WTC11 (cell line): ENCODE results near the gene S100A12. TPM values are rescaled to one million over a fixed set of nuclear protein-coding genes. Genes with fewer than 3 reads are reported as not detected.

ENCODE experiments used
- ATAC-seq: fragments of 200-7000 bp; cut with Tn5 transposase; 2 replicates; pipeline ENCODE4 v1.10.0; 2021; ENCODE audit warnings: mild to moderate bottlenecking, moderate library complexity
- CTCF ChIA-PET: fragments of 300-600 bp; sonication (Branson Sonifier 250); formaldehyde crosslinking; loops from one replicate; lab custom pipeline; 2021; ENCODE audit warnings: antibody characterized with exemption; lab: Charles Lee
- POLR2A ChIA-PET: fragments of 350-600 bp; sonication (Branson Sonifier 250); formaldehyde crosslinking; loops from one replicate; lab custom pipeline; 2021; ENCODE audit warnings: antibody characterized with exemption; lab: Charles Lee
- DNase-seq: peaks from one replicate; pipeline ENCODE4 v3.0.0; 2021; ENCODE audit warnings: low spot score
- H3K27ac Mint-ChIP-seq: 2 replicates; pipeline ENCODE4 v1.8.0; 2021; ENCODE audit warnings: mixed read lengths
- H3K27me3 Mint-ChIP-seq: 2 replicates; pipeline ENCODE4 v1.8.0; 2021; ENCODE audit warnings: low read depth, mild to moderate bottlenecking, moderate library complexity, mixed read lengths
- H3K36me3 Mint-ChIP-seq: 2 replicates; pipeline ENCODE4 v1.8.0; 2021; ENCODE audit warnings: mixed read lengths
- H3K4me1 Mint-ChIP-seq: 2 replicates; pipeline ENCODE4 v1.8.0; 2022; ENCODE audit warnings: mixed read lengths
- H3K4me3 Mint-ChIP-seq: 2 replicates; pipeline ENCODE4 v1.8.0; 2021; ENCODE audit warnings: mild to moderate bottlenecking, moderate library complexity, mixed read lengths
- H3K9me3 Mint-ChIP-seq: 2 replicates; pipeline ENCODE4 v1.8.0; 2021; ENCODE audit warnings: mixed read lengths
- AFF4 ChIP-seq: sonication (generic); formaldehyde crosslinking; IDR thresholded peaks from 2 replicates; pipeline ENCODE4 v1.8.1; 2023; ENCODE audit warnings: mild to moderate bottlenecking, missing genetic modification reagents, borderline replicate concordance
- ARID4B ChIP-seq: sonication (generic); formaldehyde crosslinking; IDR thresholded peaks from 2 replicates; pipeline ENCODE4 v1.8.0; 2023; ENCODE audit warnings: missing genetic modification reagents, mild to moderate bottlenecking, borderline replicate concordance
- CREB1 ChIP-seq: sonication (generic); formaldehyde crosslinking; IDR thresholded peaks from 2 replicates; pipeline ENCODE4 v1.8.0; 2023; ENCODE audit warnings: mild to moderate bottlenecking, missing genetic modification reagents
- ELF4 ChIP-seq: sonication (generic); formaldehyde crosslinking; IDR thresholded peaks from 2 replicates; pipeline ENCODE4 v1.8.1; 2022; ENCODE audit warnings: low read depth, mild to moderate bottlenecking, moderate library complexity, missing genetic modification reagents
- GRHL2 ChIP-seq: fragments of 250-450 bp; sonication (Bioruptor Pico); IDR thresholded peaks from 2 replicates; pipeline ENCODE4 v1.8.0; 2022; ENCODE audit warnings: mild to moderate bottlenecking, moderate library complexity; ENCODE audit not compliant: insufficient replicate concordance, severe bottlenecking
- HMGA2 ChIP-seq: fragments of 250-450 bp; sonication (Bioruptor Pico); IDR thresholded peaks from 2 replicates; pipeline ENCODE4 v1.4.0; 2021; ENCODE audit warnings: mild to moderate bottlenecking, moderate library complexity
- MXD4 ChIP-seq: fragments of 250-450 bp; sonication (Bioruptor Pico); IDR thresholded peaks from 2 replicates; pipeline ENCODE4 v1.8.0; 2021; ENCODE audit warnings: mild to moderate bottlenecking, moderate library complexity, borderline replicate concordance
- OVOL2 ChIP-seq: fragments of 250-450 bp; sonication (Bioruptor Pico); IDR thresholded peaks from 2 replicates; pipeline ENCODE4 v1.9.0; 2021; ENCODE audit warnings: mild to moderate bottlenecking, borderline replicate concordance
- RELA ChIP-seq: sonication (generic); formaldehyde crosslinking; IDR thresholded peaks from 2 replicates; pipeline ENCODE4 v1.8.1; 2022; ENCODE audit warnings: missing genetic modification reagents, mild to moderate bottlenecking, borderline replicate concordance
- SOX15 ChIP-seq: fragments of 250-450 bp; sonication (Bioruptor Pico); IDR thresholded peaks from 2 replicates; pipeline ENCODE4 v1.9.0; 2021; ENCODE audit warnings: mild to moderate bottlenecking
- ZNF121 ChIP-seq: sonication (generic); formaldehyde crosslinking; IDR thresholded peaks from 2 replicates; pipeline ENCODE4 v1.8.0; 2023; ENCODE audit warnings: missing genetic modification reagents
- ZNF281 ChIP-seq: sonication (generic); formaldehyde crosslinking; IDR thresholded peaks from 2 replicates; pipeline ENCODE4 v1.8.0; 2023; ENCODE audit warnings: mild to moderate bottlenecking, missing genetic modification reagents
- ZNF396 ChIP-seq: fragments of 250-450 bp; sonication (Bioruptor Pico); IDR thresholded peaks from 2 replicates; pipeline ENCODE4 v1.8.0; 2021; ENCODE audit warnings: mild to moderate bottlenecking, moderate library complexity, borderline replicate concordance
- ZNF425 ChIP-seq: fragments of 250-450 bp; sonication (Bioruptor Pico); conservative IDR thresholded peaks from 2 replicates; pipeline ENCODE4 v1.9.0; 2021; ENCODE audit warnings: mild to moderate bottlenecking
- total RNA-seq: library from RNA; stranded (reverse); gene quantifications from 3 replicates; pipeline ENCODE4 v1.2.3, GENCODE V29; 2021

The S100A12 gene
- total RNA-seq, 1 experiment from 2014 or later = not detected

- no peak for TF ChIP-seq AFF4 (CRISPR knock-in tag)
- TF ChIP-seq ARID4B (CRISPR knock-in tag) = no peak
- TF ChIP-seq OVOL2 (CRISPR knock-in tag) = no peak
Measured at GRCh38 chr1:153362187-153362775, 13.1 kb downstream of the S100A12 start (continued).

GRCh38 chr1:153361480-153362109, 13.8 kb downstream of the S100A12 start:
- no peak overlapping the region for H3K27ac Mint-ChIP-seq
- CTCF ChIA-PET = interaction anchor here (1.4 to 1.6 kb wide), 3 partner anchors 8 to 133 kb away, joined by 3 to 10 read pairs (median 7); no protein-coding TSS in a partner anchor
- TF ChIP-seq ELF4 (CRISPR knock-in tag) (no peak), ZNF281 (CRISPR knock-in tag) (no peak), ZNF121 (no peak), AFF4 (CRISPR knock-in tag) (no peak), SOX15 (CRISPR knock-in tag) (no peak), ZNF425 (CRISPR knock-in tag) (no peak), CREB1 (no peak), RELA (no peak), MXD4 (CRISPR knock-in tag) (no peak), HMGA2 (no peak), ZNF396 (no peak), GRHL2 (no peak)
- DNase-seq = no peak
- H3K9me3 Mint-ChIP-seq = no peaks in the 10 kb centered on the region
- no peak overlapping the region for H3K4me3 Mint-ChIP-seq
- H3K27me3 Mint-ChIP-seq = no peaks in the 10 kb centered on the region; the same call in 1 of the 2 replicates
- no peak for ATAC-seq
- peaks cover 6% of the 10 kb centered on the region; the same call in 1 of the 2 replicates for H3K4me1 Mint-ChIP-seq
- POLR2A ChIA-PET = no interaction called here
- no peaks in the 10 kb centered on the region for H3K36me3 Mint-ChIP-seq
